Endodermal cell (in vitro differentiated cells): ENCODE data around the gene CD276. TPM values are rescaled to one million over a fixed set of nuclear protein-coding genes. Genes with fewer than 3 reads are reported as not detected.

ENCODE experiments used
- DNase-seq: peaks from one replicate; pipeline ENCODE4 v3.0.0-alpha.2; 2017
- H3K27ac ChIP-seq: 2 replicates; pipeline ENCODE4 v1.5.1; 2013; ENCODE audit warnings: mild to moderate bottlenecking, low read depth, low read length, moderate library complexity
- H3K27me3 ChIP-seq: 2 replicates; pipeline ENCODE4 v1.6.1; 2013; ENCODE audit warnings: mild to moderate bottlenecking, low read length, moderate library complexity; ENCODE audit not compliant: insufficient read depth, control insufficient read depth, poor library complexity, severe bottlenecking
- H3K36me3 ChIP-seq: 2 replicates; pipeline ENCODE4 v1.7.0; 2013; ENCODE audit warnings: mild to moderate bottlenecking, low read length, moderate library complexity; ENCODE audit not compliant: control insufficient read depth, insufficient read depth
- H3K4me1 ChIP-seq: one replicate; pipeline ENCODE4 v1.7.0; 2013; ENCODE audit warnings: low read length; ENCODE audit not compliant: control insufficient read depth, insufficient read depth
- H3K4me3 ChIP-seq: 2 replicates; pipeline ENCODE4 v1.5.1; 2013; ENCODE audit warnings: mild to moderate bottlenecking, low read length, moderate library complexity
- H3K9ac ChIP-seq: 2 replicates; pipeline ENCODE4 v1.6.1; 2013; ENCODE audit warnings: mild to moderate bottlenecking, low read length, moderate library complexity; ENCODE audit not compliant: poor library complexity, severe bottlenecking; ENCODE audit errors: extremely low read depth
- H3K9me3 ChIP-seq: 2 replicates; pipeline ENCODE4 v1.6.1; 2013; ENCODE audit warnings: mild to moderate bottlenecking, low read length, moderate library complexity; ENCODE audit not compliant: control insufficient read depth
- H3K27ac Mint-ChIP-seq: 2 replicates; pipeline ENCODE4 v1.8.0; 2020; ENCODE audit warnings: mixed read lengths
- H3K27me3 Mint-ChIP-seq: 2 replicates; pipeline ENCODE4 v1.8.0; 2021; ENCODE audit warnings: mild to moderate bottlenecking, mixed read lengths; ENCODE audit not compliant: insufficient read depth
- H3K36me3 Mint-ChIP-seq: 2 replicates; pipeline ENCODE4 v1.8.0; 2020; ENCODE audit warnings: low read depth, mixed read lengths
- H3K4me1 Mint-ChIP-seq: 2 replicates; pipeline ENCODE4 v1.8.0; 2020; ENCODE audit warnings: mixed read lengths
- H3K4me3 Mint-ChIP-seq: 2 replicates; pipeline ENCODE4 v1.8.0; 2020; ENCODE audit warnings: mild to moderate bottlenecking, moderate library complexity, mixed read lengths
- H3K9me3 Mint-ChIP-seq: 2 replicates; pipeline ENCODE4 v1.8.0; 2020; ENCODE audit warnings: mild to moderate bottlenecking, mixed read lengths
- WGBS, 2 experiments: methylation state at CpG; one replicate each; pipeline versions ENCODE4 v1.1.5 to v1.1.7; 2013; ENCODE audit warnings: missing lambda C conversion rate in 2 of 2, mixed read lengths in 1 of 2; ENCODE audit not compliant: insufficient coverage in 1 of 2, insufficient read length in 1 of 2; 5-methylcytosine and 5-hydroxymethylcytosine counted together
- total RNA-seq, 2 donors: library from RNA; stranded (reverse); fragmentation: NEBNext Ultra II Directional in 1 of 2; extraction: Animal tissue kit (Norgen Biotek cat#: 25700) in 1 of 2; gene quantifications; 2 replicates in 1 of 2; 3 replicates in 1 of 2; pipeline ENCODE4 v1.2.1, GENCODE V29; 2021
- TF ChIP-seq, protein P1 (sequence below): fragments of 200-600 bp; sonication (generic); conservative IDR thresholded peaks from 2 replicates; pipeline ENCODE4 v1.5.0; 2021; ENCODE audit warnings: antibody characterized with exemption, mild to moderate bottlenecking

CD276 gene
- total RNA-seq, 2 donors from 2014 or later, result 122 to 133 TPM

DNA sequence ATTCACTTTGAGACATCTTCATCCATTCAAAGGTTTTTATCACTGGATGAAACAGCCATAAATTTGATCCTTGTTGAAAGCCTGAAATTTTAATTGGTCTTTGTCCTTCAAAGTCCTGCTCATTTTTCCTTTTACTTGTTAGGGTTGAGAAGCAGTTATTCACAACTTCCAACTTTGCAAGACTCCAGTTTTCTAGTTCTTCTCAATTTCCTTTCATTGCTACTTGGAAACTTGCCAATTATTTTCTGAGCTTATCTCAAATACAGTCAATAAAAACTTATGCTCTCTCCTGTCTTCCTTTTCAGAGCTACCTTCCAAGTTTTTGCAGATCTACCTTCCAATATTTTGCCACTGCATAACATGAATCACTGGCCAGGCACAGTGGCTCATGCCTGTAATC is 23.7 kb upstream of the CD276 start:
- Mint-ChIP-seq H3K4me3 (no peak overlapping the region), H3K27ac (no peak overlapping the region), H3K9me3 (no peaks in the 10 kb centered on the region), H3K36me3 (no peaks in the 10 kb centered on the region), H3K4me1 (no peaks in the 10 kb centered on the region), H3K27me3 (peaks cover 6% of the 10 kb centered on the region)
- Histone ChIP-seq H3K4me1 (no peaks in the 10 kb centered on the region), H3K9ac (no peak overlapping the region), H3K9me3 (no peaks in the 10 kb centered on the region), H3K36me3 (no peaks in the 10 kb centered on the region), H3K27ac (no peak overlapping the region), H3K27me3 (no peaks in the 10 kb centered on the region), H3K4me3 (no peak overlapping the region)
- TF ChIP-seq, protein P1, sequence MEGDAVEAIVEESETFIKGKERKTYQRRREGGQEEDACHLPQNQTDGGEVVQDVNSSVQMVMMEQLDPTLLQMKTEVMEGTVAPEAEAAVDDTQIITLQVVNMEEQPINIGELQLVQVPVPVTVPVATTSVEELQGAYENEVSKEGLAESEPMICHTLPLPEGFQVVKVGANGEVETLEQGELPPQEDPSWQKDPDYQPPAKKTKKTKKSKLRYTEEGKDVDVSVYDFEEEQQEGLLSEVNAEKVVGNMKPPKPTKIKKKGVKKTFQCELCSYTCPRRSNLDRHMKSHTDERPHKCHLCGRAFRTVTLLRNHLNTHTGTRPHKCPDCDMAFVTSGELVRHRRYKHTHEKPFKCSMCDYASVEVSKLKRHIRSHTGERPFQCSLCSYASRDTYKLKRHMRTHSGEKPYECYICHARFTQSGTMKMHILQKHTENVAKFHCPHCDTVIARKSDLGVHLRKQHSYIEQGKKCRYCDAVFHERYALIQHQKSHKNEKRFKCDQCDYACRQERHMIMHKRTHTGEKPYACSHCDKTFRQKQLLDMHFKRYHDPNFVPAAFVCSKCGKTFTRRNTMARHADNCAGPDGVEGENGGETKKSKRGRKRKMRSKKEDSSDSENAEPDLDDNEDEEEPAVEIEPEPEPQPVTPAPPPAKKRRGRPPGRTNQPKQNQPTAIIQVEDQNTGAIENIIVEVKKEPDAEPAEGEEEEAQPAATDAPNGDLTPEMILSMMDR, result no peak
- DNase-seq, result no peak

DNA sequence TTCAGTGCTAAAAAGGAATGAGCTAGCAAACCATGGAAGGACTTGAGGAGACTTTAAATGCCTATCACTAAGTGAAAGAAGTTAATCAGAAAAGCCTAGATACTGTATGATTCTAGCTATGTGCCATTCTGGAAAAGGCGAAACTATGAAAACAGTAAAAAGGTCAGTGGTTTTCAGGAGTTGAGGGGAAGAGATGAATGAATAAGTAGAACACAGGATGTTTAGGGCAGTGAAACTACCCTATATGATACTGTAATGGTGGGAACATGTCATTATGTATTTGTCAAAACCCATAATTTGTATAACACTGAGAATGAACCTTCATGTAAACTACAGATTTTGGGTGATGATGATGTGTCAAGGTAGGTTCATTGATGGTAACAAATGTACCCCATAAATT is 9.6 kb upstream of the CD276 start:
- peaks cover 3% of the 10 kb centered on the region for H3K4me1 ChIP-seq
- 96 to 100% methylated on average over 1 of the region's 1 CpG for WGBS, 2 experiments
- Mint-ChIP-seq H3K27me3 (peaks cover 2% of the 10 kb centered on the region), H3K36me3 (no peaks in the 10 kb centered on the region), H3K9me3 (no peaks in the 10 kb centered on the region), H3K27ac (no peak overlapping the region), H3K4me1 (peaks cover 4% of the 10 kb centered on the region), H3K4me3 (no peak overlapping the region)
- no peaks in the 10 kb centered on the region for H3K9me3 ChIP-seq
- no peak overlapping the region for H3K27ac ChIP-seq
- no peak overlapping the region for H3K4me3 ChIP-seq
- no peaks in the 10 kb centered on the region for H3K36me3 ChIP-seq
- TF ChIP-seq, protein P1, result no peak
- H3K27me3 ChIP-seq, result peaks cover 23% of the 10 kb centered on the region
- H3K9ac ChIP-seq, result no peak overlapping the region
- DNase-seq, result no peak

DNA sequence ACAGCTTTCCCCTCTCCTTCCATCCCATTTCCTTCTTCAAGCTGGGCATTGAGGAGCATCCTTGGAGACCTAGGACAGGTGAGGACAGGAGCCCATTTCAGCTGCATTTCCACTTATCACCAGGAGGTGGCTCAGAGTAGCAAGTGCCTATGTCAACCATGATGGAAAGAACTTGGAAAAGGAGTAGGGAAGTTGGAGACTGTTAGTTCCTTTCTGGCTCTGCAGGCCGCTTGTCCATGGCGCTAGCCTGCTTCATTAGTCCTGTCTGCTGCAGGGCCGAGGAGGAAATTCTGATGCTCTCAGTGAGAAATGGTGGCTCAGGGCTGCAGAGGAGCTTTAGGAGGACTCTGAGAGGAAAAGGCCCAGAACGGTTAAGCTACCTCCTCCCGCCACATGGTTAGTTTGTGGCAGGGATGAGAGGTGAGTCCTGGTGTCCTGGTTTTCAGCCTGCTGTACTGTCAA is 7.0 kb upstream of the CD276 start:
- H3K9me3 ChIP-seq, result no peaks in the 10 kb centered on the region
- H3K4me3 ChIP-seq, result no peak overlapping the region
- no peak overlapping the region for H3K27ac ChIP-seq
- H3K4me3 Mint-ChIP-seq, result no peak overlapping the region
- H3K9me3 Mint-ChIP-seq, result no peaks in the 10 kb centered on the region
- H3K27ac Mint-ChIP-seq, result no peak overlapping the region
- no peaks in the 10 kb centered on the region for H3K36me3 Mint-ChIP-seq
- H3K9ac ChIP-seq, result no peak overlapping the region
- no peaks in the 10 kb centered on the region for H3K36me3 ChIP-seq
- TF ChIP-seq, protein P1, result peak; percentile 85
- H3K27me3 ChIP-seq, result peaks cover 45% of the 10 kb centered on the region
- peaks cover 4% of the 10 kb centered on the region for H3K4me1 Mint-ChIP-seq
- 47 to 63% methylated on average over 3 to 5 of the region's 5 CpGs for WGBS, 2 experiments
- H3K27me3 Mint-ChIP-seq, result peaks cover 18% of the 10 kb centered on the region
- peaks cover 3% of the 10 kb centered on the region for H3K4me1 ChIP-seq
- peak; percentile 91 for DNase-seq
